Aorta (tissue), 5 donors: ENCODE results near the gene ZMAT3. TPM values are rescaled to one million over a fixed set of nuclear protein-coding genes. Genes with fewer than 3 reads are reported as not detected.
A peak's percentile ranks its signal among the peaks of the same experiment; 100 is the strongest.
"Not testable (repeated sequence)": the region's sequence is repeated elsewhere in the genome, so short reads cannot be mapped to it uniquely, and the experiment has no call there.

ENCODE experiments used
- ATAC-seq: fragments of 200-7000 bp; cut with Tn5 transposase; one replicate; pipeline ENCODE4 v1.9.1; 2022; ENCODE audit warnings: moderate library complexity; ENCODE audit not compliant: low FRiP score
- DNase-seq, 2 donors: peaks; one replicate each; pipeline ENCODE4 v3.0.0-alpha.2; 2020
- H3K27ac ChIP-seq, 2 donors: one replicate each; pipeline ENCODE4 v1.5.1; 2013; ENCODE audit warnings: low read length in 2 of 2, mild to moderate bottlenecking in 2 of 2, moderate library complexity in 2 of 2, control low read depth in 1 of 2, inconsistent platforms in 1 of 2, low read depth in 1 of 2
- H3K27me3 ChIP-seq, 2 donors: one replicate each; pipeline ENCODE4 v1.6.1; 2013; ENCODE audit warnings: control low read depth in 1 of 2, low read length in 1 of 2, mild to moderate bottlenecking in 1 of 2, moderate library complexity in 1 of 2; ENCODE audit not compliant: insufficient read depth in 2 of 2, control insufficient read depth in 1 of 2
- H3K36me3 ChIP-seq, 2 donors: one replicate each; pipeline ENCODE4 v1.6.1; 2013; ENCODE audit warnings: control low read depth in 1 of 2, low read length in 1 of 2, mild to moderate bottlenecking in 1 of 2; ENCODE audit not compliant: insufficient read depth in 2 of 2, control insufficient read depth in 1 of 2
- H3K4me1 ChIP-seq, 2 donors: one replicate each; pipeline ENCODE4 v1.6.1; 2013; ENCODE audit warnings: low read length in 2 of 2, control low read depth in 1 of 2, mild to moderate bottlenecking in 1 of 2, moderate library complexity in 1 of 2; ENCODE audit not compliant: insufficient read depth in 2 of 2, control insufficient read depth in 1 of 2
- H3K4me3 ChIP-seq, 2 donors: one replicate each; pipeline ENCODE4 v1.5.1; 2013; ENCODE audit warnings: low read length in 2 of 2, control low read depth in 1 of 2, mild to moderate bottlenecking in 1 of 2
- H3K9me3 ChIP-seq: one replicate; pipeline ENCODE4 v1.6.1; 2013; ENCODE audit warnings: mild to moderate bottlenecking, low read length; ENCODE audit not compliant: control insufficient read depth
- WGBS, 2 donors: extraction: QIAGEN DNeasy Blood & Tissue Kit; methylation state at CpG; one replicate each; pipeline ENCODE4 v1.1.7; 2013; 5-methylcytosine and 5-hydroxymethylcytosine counted together
- intact Hi-C, 2 donors: fragments of 100-400 bp; cut with DNase I; formaldehyde crosslinking; loops; one replicate each; pipeline versions ENCODE4 v1.14.2 to v1.15.0; 2022
- polyA plus RNA-seq, 2 donors: library from polyadenylated mRNA; stranded (reverse); fragments of 200-250 nt; gene quantifications; one replicate each; pipeline ENCODE4 v1.2.3, GENCODE V29; 2013
- total RNA-seq, 2 donors: library from RNA; stranded (reverse); fragmentation: NEBNext Ultra II Directional; extraction: Animal tissue kit (Norgen Biotek cat#: 25700); gene quantifications; one replicate each; pipeline ENCODE4 v1.2.1, GENCODE V29; 2021
- donor health status: healthy with polysubstance abuse.
- donor health status: Bipolar disorder and iron deficiency.
- donor health status: DM: no; HTN: no; CAD: no.
- donor health status: DM: no; HTN: no; CAD: no.
- donor health status: DM: yes; HTN: yes; CAD: no.

Gene ZMAT3
- total and polyA plus RNA-seq, 4 donors, result 9.9 to 27.3 (median 19.7) TPM

- DNase-seq (no peak), ATAC-seq (no peak)
- Histone ChIP-seq H3K9me3 (no peaks in the 10 kb centered on the region), H3K4me3 (no peak overlapping the region), H3K27ac (no peak overlapping the region), H3K36me3 (peaks cover 0 to 5% of the 10 kb centered on the region in 2 donors), H3K4me1 (no peaks in the 10 kb centered on the region), H3K27me3 (no peaks in the 10 kb centered on the region)
- intact Hi-C loops, result no loop called here
- 75 to 78% methylated on average over 6 of the region's 6 CpGs for WGBS, 2 donors
Observed at GRCh38 chr3:179063945-179064560, 7.6 kb downstream of the ZMAT3 start.

GRCh38 chr3:179056326-179056725 is 15.3 kb downstream of the ZMAT3 start:
- H3K9me3 ChIP-seq, result no peaks in the 10 kb centered on the region
- intact Hi-C loops, result no loop called here
- no peaks in the 10 kb centered on the region for H3K4me1 ChIP-seq
- no peak overlapping the region for H3K4me3 ChIP-seq
- no peaks in the 10 kb centered on the region for H3K27me3 ChIP-seq
- DNase-seq, result no peak
- 85 to 92% methylated on average over 8 of the region's 8 CpGs for WGBS, 2 donors
- H3K27ac ChIP-seq, result no peak overlapping the region
- no peaks in the 10 kb centered on the region for H3K36me3 ChIP-seq
- ATAC-seq, result no peak

GRCh38 chr3:179054565-179054964 is 17.0 kb downstream of the ZMAT3 start:
- H3K36me3 ChIP-seq, H3K27me3 ChIP-seq, H3K4me3 ChIP-seq, H3K4me1 ChIP-seq, H3K9me3 ChIP-seq, intact Hi-C loops, DNase-seq, H3K27ac ChIP-seq, ATAC-seq: not testable (repeated sequence)
- WGBS, 2 donors, result 92 to 95% methylated on average over 13 of the region's 13 CpGs

- intact Hi-C loops, result no loop called here
- no peak for ATAC-seq
Observed at GRCh38 chr3:179046497-179047353, 24.9 kb downstream of the ZMAT3 start.

GRCh38 chr3:179045719-179046402 is 25.7 kb downstream of the ZMAT3 start:
- Histone ChIP-seq H3K36me3 (no peaks in the 10 kb centered on the region), H3K4me1 (no peaks in the 10 kb centered on the region), H3K9me3 (no peaks in the 10 kb centered on the region), H3K27ac (no peak overlapping the region), H3K27me3 (no peaks in the 10 kb centered on the region), H3K4me3 (no peak overlapping the region)
- intact Hi-C loops, result no loop called here
- ATAC-seq, result no peak
- 71 to 87% methylated on average over 1 of the region's 1 CpG for WGBS, 2 donors
- no peak for DNase-seq

More at GRCh38 chr3:179046497-179047353, 24.9 kb downstream of the ZMAT3 start:
- Histone ChIP-seq H3K36me3 (no peaks in the 10 kb centered on the region), H3K27me3 (no peaks in the 10 kb centered on the region), H3K9me3 (no peaks in the 10 kb centered on the region), H3K4me3 (no peak overlapping the region), H3K4me1 (no peaks in the 10 kb centered on the region), H3K27ac (no peak overlapping the region)
- DNase-seq, result no peak
- whole genome bisulfite sequencing, 2 donors, result 85 to 88% methylated on average over 8 of the region's 8 CpGs

- ATAC-seq, result not testable (repeated sequence)
Observed at GRCh38 chr3:179038899-179039251, 32.7 kb downstream of the ZMAT3 start.

GRCh38 chr3:179038216-179038898 is 33.3 kb downstream of the ZMAT3 start:
- no peaks in the 10 kb centered on the region for H3K27me3 ChIP-seq
- ATAC-seq, result no peak
- no peak overlapping the region for H3K27ac ChIP-seq
- no peaks in the 10 kb centered on the region for H3K4me1 ChIP-seq
- WGBS, 2 donors, result 94 to 95% methylated on average over 12 of the region's 12 CpGs
- no peak for DNase-seq
- H3K36me3 ChIP-seq, result no peaks in the 10 kb centered on the region
- no peak overlapping the region for H3K4me3 ChIP-seq
- no peaks in the 10 kb centered on the region for H3K9me3 ChIP-seq
- intact Hi-C loops, result loop anchor here in 1 of 2 donors (5.0 kb wide), 1 partner anchor 34 kb away; the partner anchor contains the start of gene ZMAT3

More at GRCh38 chr3:179038899-179039251, 32.7 kb downstream of the ZMAT3 start:
- not testable (repeated sequence) for H3K36me3 ChIP-seq, H3K4me3 ChIP-seq, H3K9me3 ChIP-seq, DNase-seq, H3K4me1 ChIP-seq, H3K27ac ChIP-seq, H3K27me3 ChIP-seq
- intact Hi-C loops, result loop anchor here in 1 of 2 donors (5.0 kb wide), 1 partner anchor 33 kb away; the partner anchor contains the start of gene ZMAT3
- WGBS, 2 donors, result 70 to 76% methylated on average over 4 of the region's 4 CpGs

- H3K27ac ChIP-seq, result no peak overlapping the region
- peak; percentile 74 for ATAC-seq
Observed at GRCh38 chr3:179037351-179037750, 34.3 kb downstream of the ZMAT3 start.

More at GRCh38 chr3:179037351-179037750, 34.3 kb downstream of the ZMAT3 start:
- intact Hi-C loops, result loop anchor here in 1 of 2 donors (5.0 kb wide), 1 partner anchor 35 kb away; the partner anchor contains the start of gene ZMAT3
- WGBS, 2 donors, result 33 to 36% methylated on average over 10 of the region's 10 CpGs
- H3K36me3 ChIP-seq, result no peaks in the 10 kb centered on the region
- no peaks in the 10 kb centered on the region for H3K4me1 ChIP-seq
- no peak overlapping the region for H3K4me3 ChIP-seq
- no peaks in the 10 kb centered on the region for H3K27me3 ChIP-seq
- H3K9me3 ChIP-seq, result no peaks in the 10 kb centered on the region
- peak; percentile 84 to 88 for DNase-seq
